Uterus (tissue), 2 donors: ENCODE measurements around the gene PACRG.

Experiments
- CTCF ChIP-seq, 4 experiments: fragments of 200-600 bp in 2 of 4; fragments of 450-650 bp in 2 of 4; sonication (generic) in 2 of 4; IDR thresholded peaks; one replicate each; pipeline ENCODE4 v1.5.1; 2016 to 2019; ENCODE audit warnings: antibody characterized with exemption in 4 of 4, mild to moderate bottlenecking in 2 of 4, moderate library complexity in 1 of 4
- POLR2A ChIP-seq, 2 donors: fragments of 450-650 bp; IDR thresholded peaks; one replicate each; pipeline ENCODE4 v1.6.1; 2016; ENCODE audit warnings: antibody characterized with exemption in 2 of 2, mild to moderate bottlenecking in 1 of 2, moderate library complexity in 1 of 2

GRCh38 chr6:163232015-163232523 lies 504.3 kb downstream of the PACRG start:
- TF ChIP-seq CTCF (IDR thresholded peaks at IDR 0.05) (no peak), POLR2A (IDR thresholded peaks at IDR 0.05) (no peak)
